ENCODE results near the gene YBX2. TPM values are rescaled to one million over a fixed set of nuclear protein-coding genes. Genes with fewer than 3 reads are reported as not detected.

The YBX2 gene
- total RNA-seq, 1 donor from 2014 or later, result 0.26 TPM

DNA sequence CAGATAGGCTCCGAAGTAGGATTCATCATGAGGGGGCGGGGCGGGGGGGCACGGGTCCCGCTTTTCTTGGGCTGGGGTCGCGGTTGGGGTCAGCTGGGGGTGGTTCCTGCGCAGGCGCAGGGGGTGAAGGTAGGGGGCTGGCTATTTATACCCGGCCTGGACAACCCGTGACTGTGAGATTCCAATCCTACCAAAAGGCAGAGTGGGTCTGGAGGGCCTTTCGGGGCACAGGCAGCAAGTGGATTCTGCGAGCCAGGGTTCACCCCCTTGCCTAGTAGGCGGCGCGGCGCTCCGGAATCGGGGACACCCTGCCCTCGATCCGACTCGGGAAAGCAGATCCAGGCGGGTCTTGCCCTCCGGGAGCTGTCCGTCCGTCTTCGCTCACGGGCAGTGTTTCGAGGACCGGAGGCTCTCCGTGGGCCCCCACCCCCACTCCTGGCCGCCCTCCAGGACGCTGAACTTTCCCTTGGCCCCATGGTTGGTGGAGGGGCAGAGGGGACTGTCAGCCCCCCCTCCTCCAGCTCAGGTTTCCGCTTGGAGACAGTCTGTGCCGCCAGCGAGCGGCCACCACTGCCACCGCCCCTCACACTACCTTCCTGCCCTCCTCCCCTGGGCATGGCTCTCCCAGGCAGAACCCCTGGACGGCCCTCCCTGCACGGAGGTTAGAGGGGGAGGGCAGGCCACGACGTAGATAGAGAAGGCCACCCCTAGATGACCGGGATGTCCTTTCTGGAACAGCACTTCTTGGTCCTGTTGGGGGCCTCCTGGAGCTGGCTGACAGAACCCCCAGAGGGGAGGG lies 12.3 kb downstream of the YBX2 start:
- no peak for TF ChIP-seq CTCF (IDR thresholded peaks at IDR 0.05; ENCODE audit: insufficient read depth, low read length, severe bottlenecking)
- DNase-seq (ENCODE audit: low read depth), result no peak
- peaks cover 5% of the 10 kb centered on the region for H3K27me3 ChIP-seq (ENCODE audit: control insufficient read depth, insufficient read depth, low read length)
- no peaks in the 10 kb centered on the region for H3K36me3 ChIP-seq (ENCODE audit: control insufficient read depth, insufficient read depth, low read length)
- peak overlapping the region; percentile 39 for H3K4me3 ChIP-seq (ENCODE audit: low read depth, low read length)
- FAIRE-seq, result no peak

DNA sequence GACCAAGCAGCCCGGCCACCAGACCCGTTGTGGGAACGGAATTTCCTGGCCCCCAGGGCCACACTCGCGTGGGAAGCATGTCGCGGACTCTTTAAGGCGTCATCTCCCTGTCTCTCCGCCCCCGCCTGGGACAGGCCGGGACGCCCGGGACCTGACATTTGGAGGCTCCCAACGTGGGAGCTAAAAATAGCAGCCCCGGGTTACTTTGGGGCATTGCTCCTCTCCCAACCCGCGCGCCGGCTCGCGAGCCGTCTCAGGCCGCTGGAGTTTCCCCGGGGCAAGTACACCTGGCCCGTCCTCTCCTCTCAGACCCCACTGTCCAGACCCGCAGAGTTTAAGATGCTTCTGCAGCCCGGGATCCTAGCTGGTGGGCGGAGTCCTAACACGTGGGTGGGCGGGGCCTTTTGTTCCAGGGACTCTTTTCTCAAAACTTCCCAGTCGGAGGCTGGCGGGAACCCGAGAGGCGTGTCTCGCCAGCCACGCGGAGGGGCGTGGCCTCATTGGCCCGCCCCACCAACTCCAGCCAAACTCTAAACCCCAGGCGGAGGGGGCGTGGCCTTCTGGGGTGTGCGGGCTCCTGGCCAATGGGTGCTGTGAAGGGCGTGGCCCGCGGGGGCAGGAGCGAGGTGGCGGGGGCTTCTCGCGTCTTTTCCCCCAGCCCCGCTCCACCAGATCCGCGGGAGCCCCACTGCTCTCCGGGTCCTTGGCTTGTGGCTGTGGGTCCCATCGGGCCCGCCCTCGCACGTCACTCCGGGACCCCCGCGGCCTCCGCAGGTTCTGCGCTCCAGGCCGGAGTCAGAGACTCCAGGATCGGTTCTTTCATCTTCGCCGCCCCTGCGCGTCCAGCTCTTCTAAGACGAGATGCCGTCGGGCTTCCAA lies 13.1 kb downstream of the YBX2 start, which contains the start of gene SLC2A4:
Gene SLC2A4, plus strand, starts transcription at position 645 of the 879 bp plus-strand sequence. Its CDS starts 217 bp downstream, at position 862.
- no peak for TF ChIP-seq CTCF (IDR thresholded peaks at IDR 0.05; ENCODE audit: insufficient read depth, low read length, severe bottlenecking)
- no peaks in the 10 kb centered on the region for H3K36me3 ChIP-seq (ENCODE audit: control insufficient read depth, insufficient read depth, low read length)
- peak within 1 kb of the TSS; percentile 39 for H3K4me3 ChIP-seq (ENCODE audit: low read depth, low read length)
- FAIRE-seq, result no peak
- H3K27me3 ChIP-seq (ENCODE audit: control insufficient read depth, insufficient read depth, low read length), result peaks cover 5% of the 10 kb centered on the region
- DNase-seq (ENCODE audit: low read depth), result peak; percentile 90

GRCh38 chr17:7280519-7281073 lies 13.8 kb downstream of the YBX2 start:
- Histone ChIP-seq H3K27me3 (ENCODE audit: control insufficient read depth, insufficient read depth, low read length) (peaks cover 5% of the 10 kb centered on the region), H3K4me3 (ENCODE audit: low read depth, low read length) (peak overlapping the region; percentile 38), H3K36me3 (ENCODE audit: control insufficient read depth, insufficient read depth, low read length) (no peaks in the 10 kb centered on the region)
- FAIRE-seq (no peak), DNase-seq (ENCODE audit: low read depth) (peak; percentile 90)
- peak; percentile 92 for TF ChIP-seq CTCF (IDR thresholded peaks at IDR 0.05; ENCODE audit: insufficient read depth, low read length, severe bottlenecking)

GRCh38 chr17:7279448-7279847 lies 15.0 kb downstream of the YBX2 start:
- Histone ChIP-seq H3K4me3 (ENCODE audit: low read depth, low read length) (no peak overlapping the region), H3K36me3 (ENCODE audit: control insufficient read depth, insufficient read depth, low read length) (no peaks in the 10 kb centered on the region), H3K27me3 (ENCODE audit: control insufficient read depth, insufficient read depth, low read length) (peaks cover 3% of the 10 kb centered on the region)
- DNase-seq (ENCODE audit: low read depth) (no peak), FAIRE-seq (no peak)
- TF ChIP-seq CTCF (IDR thresholded peaks at IDR 0.05; ENCODE audit: insufficient read depth, low read length, severe bottlenecking), result no peak

DNA sequence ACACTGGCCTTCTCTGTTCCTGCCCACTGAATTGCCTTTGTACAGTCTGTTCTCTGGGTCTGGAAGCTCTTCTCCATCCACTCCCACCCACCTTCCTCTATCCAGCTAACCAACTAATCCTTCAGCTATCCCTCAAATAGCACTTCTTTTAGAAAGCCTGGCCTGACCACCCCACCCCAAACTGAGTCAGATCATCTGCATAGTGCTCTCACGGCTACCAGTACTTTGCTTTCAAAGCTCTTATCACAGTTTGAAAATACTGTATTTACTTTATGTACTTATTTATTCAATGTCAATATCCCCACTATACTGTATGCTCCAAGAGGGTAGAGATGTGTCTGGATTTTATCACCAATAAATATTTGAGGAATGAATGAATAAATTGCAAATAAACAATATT lies 27.7 kb downstream of the YBX2 start:
- H3K4me3 ChIP-seq (ENCODE audit: low read depth, low read length), result no peak overlapping the region
- no peak for FAIRE-seq
- peak; percentile 23 for DNase-seq (ENCODE audit: low read depth)
- H3K27me3 ChIP-seq (ENCODE audit: control insufficient read depth, insufficient read depth, low read length), result no peaks in the 10 kb centered on the region
- TF ChIP-seq CTCF (IDR thresholded peaks at IDR 0.05; ENCODE audit: insufficient read depth, low read length, severe bottlenecking), result no peak
- H3K36me3 ChIP-seq (ENCODE audit: control insufficient read depth, insufficient read depth, low read length), result no peaks in the 10 kb centered on the region

All from bronchial epithelial cell (primary cell).